NT2/D1 (cell line): ENCODE data around the gene RAP1GAP2.

ENCODE experiments used
- DNase-seq: peaks from one replicate; pipeline ENCODE4 v3.0.0-alpha.2; 2011; ENCODE audit warnings: low read depth, low spot score
- H3K27me3 ChIP-seq: 2 replicates; pipeline ENCODE4 v1.6.0; 2011; ENCODE audit warnings: mild to moderate bottlenecking; ENCODE audit not compliant: insufficient read length, insufficient read depth
- H3K36me3 ChIP-seq: 2 replicates; pipeline ENCODE4 v1.6.1; 2011; ENCODE audit warnings: mild to moderate bottlenecking, low read length, mixed read lengths; ENCODE audit not compliant: insufficient read depth, insufficient read length
- H3K4me1 ChIP-seq: 2 replicates; pipeline ENCODE4 v1.5.1; 2011; ENCODE audit not compliant: insufficient read depth, insufficient read length
- H3K4me3 ChIP-seq: 2 replicates; pipeline ENCODE4 v1.5.1; 2011; ENCODE audit warnings: low read depth; ENCODE audit not compliant: insufficient read length
- H3K9ac ChIP-seq: 2 replicates; pipeline ENCODE4 v1.6.0; 2011; ENCODE audit warnings: low read depth; ENCODE audit not compliant: insufficient read length
- H3K9me3 ChIP-seq: 2 replicates; pipeline ENCODE4 v1.5.1; 2011; ENCODE audit warnings: mild to moderate bottlenecking, low read length; ENCODE audit not compliant: insufficient read depth
- SUZ12 ChIP-seq: IDR thresholded peaks from 2 replicates; pipeline ENCODE4 v1.6.1; 2011; ENCODE audit not compliant: insufficient read length, insufficient read depth; ENCODE audit errors: extremely low read depth
- YY1 ChIP-seq: IDR thresholded peaks from 2 replicates; pipeline ENCODE4 v1.6.1; 2011; ENCODE audit not compliant: insufficient read length, insufficient read depth
- ZNF274 ChIP-seq: IDR thresholded peaks from 2 replicates; pipeline ENCODE4 v1.6.1; 2011; ENCODE audit warnings: mild to moderate bottlenecking, low read depth, low read length

Gene RAP1GAP2

GRCh38 chr17:2931876-2932275, 135.6 kb downstream of the RAP1GAP2 start:
- no peak for DNase-seq
- Histone ChIP-seq H3K36me3 (peaks cover 18% of the 10 kb centered on the region), H3K4me1 (peaks cover 9% of the 10 kb centered on the region), H3K9me3 (no peaks in the 10 kb centered on the region), H3K4me3 (no peak overlapping the region), H3K27me3 (no peaks in the 10 kb centered on the region), H3K9ac (peak overlapping the region; percentile 26)
- TF ChIP-seq ZNF274 (no peak), YY1 (no peak)

- DNase-seq: no peak
- H3K4me1 ChIP-seq: peaks cover 9% of the 10 kb centered on the region
- H3K36me3 ChIP-seq: peaks cover 14% of the 10 kb centered on the region
- no peaks in the 10 kb centered on the region for H3K9me3 ChIP-seq
- no peak overlapping the region for H3K4me3 ChIP-seq
- H3K27me3 ChIP-seq: no peaks in the 10 kb centered on the region
- no peak overlapping the region for H3K9ac ChIP-seq
- TF ChIP-seq YY1: no peak
- TF ChIP-seq ZNF274: no peak
- TF ChIP-seq SUZ12: no peak
Observed at GRCh38 chr17:2932946-2933345, 136.7 kb downstream of the RAP1GAP2 start.

GRCh38 chr17:2933606-2934005, 137.4 kb downstream of the RAP1GAP2 start:
- H3K36me3 ChIP-seq: peaks cover 14% of the 10 kb centered on the region
- no peak for DNase-seq
- H3K4me3 ChIP-seq: no peak overlapping the region
- no peaks in the 10 kb centered on the region for H3K27me3 ChIP-seq
- TF ChIP-seq YY1 (no peak), SUZ12 (no peak), ZNF274 (no peak)
- no peak overlapping the region for H3K9ac ChIP-seq
- peaks cover 9% of the 10 kb centered on the region for H3K4me1 ChIP-seq
- H3K9me3 ChIP-seq: no peaks in the 10 kb centered on the region

GRCh38 chr17:2935632-2936031, 139.4 kb downstream of the RAP1GAP2 start:
- Histone ChIP-seq H3K4me3 (no peak overlapping the region), H3K27me3 (no peaks in the 10 kb centered on the region), H3K36me3 (peaks cover 14% of the 10 kb centered on the region), H3K9ac (no peak overlapping the region), H3K9me3 (no peaks in the 10 kb centered on the region), H3K4me1 (peaks cover 4% of the 10 kb centered on the region)
- DNase-seq: no peak
- no peak for TF ChIP-seq ZNF274
- TF ChIP-seq SUZ12: no peak
- no peak for TF ChIP-seq YY1

- Histone ChIP-seq H3K9me3 (no peaks in the 10 kb centered on the region), H3K4me1 (peaks cover 4% of the 10 kb centered on the region), H3K27me3 (no peaks in the 10 kb centered on the region), H3K9ac (no peak overlapping the region), H3K36me3 (peaks cover 14% of the 10 kb centered on the region), H3K4me3 (no peak overlapping the region)
- no peak for DNase-seq
- TF ChIP-seq SUZ12: no peak
- no peak for TF ChIP-seq YY1
- no peak for TF ChIP-seq ZNF274
Observed at GRCh38 chr17:2936351-2936750, 140.1 kb downstream of the RAP1GAP2 start.

GRCh38 chr17:2936771-2937321, 140.6 kb downstream of the RAP1GAP2 start:
- H3K4me3 ChIP-seq: no peak overlapping the region
- peaks cover 4% of the 10 kb centered on the region for H3K4me1 ChIP-seq

GRCh38 chr17:2937331-2938003, 141.2 kb downstream of the RAP1GAP2 start:
- Histone ChIP-seq H3K4me1 (peaks cover 2% of the 10 kb centered on the region), H3K4me3 (no peak overlapping the region), H3K36me3 (peaks cover 14% of the 10 kb centered on the region), H3K9me3 (no peaks in the 10 kb centered on the region), H3K27me3 (no peaks in the 10 kb centered on the region), H3K9ac (no peak overlapping the region)
- no peak for DNase-seq
- TF ChIP-seq ZNF274 (no peak), SUZ12 (no peak), YY1 (no peak)

More at GRCh38 chr17:2936771-2937321, 140.6 kb downstream of the RAP1GAP2 start:
- Histone ChIP-seq H3K9me3 (no peaks in the 10 kb centered on the region), H3K36me3 (peaks cover 14% of the 10 kb centered on the region), H3K9ac (no peak overlapping the region), H3K27me3 (no peaks in the 10 kb centered on the region)
- no peak for DNase-seq
- TF ChIP-seq YY1 (no peak), SUZ12 (no peak), ZNF274 (no peak)
